ENCODE data around the gene LSS. TPM values are rescaled to one million over a fixed set of nuclear protein-coding genes. Genes with fewer than 3 reads are reported as not detected.

LSS gene
- total RNA-seq, 1 donor from 2014 or later = 52.7 TPM

Other genes starting within 250 kb of the LSS start
- gene COL6A1, start 247.0 kb downstream of the LSS start, total RNA-seq = 41.0 TPM
- 37.1 TPM for gene COL6A2, start 130.7 kb downstream of the LSS start, total RNA-seq
- gene FTCD, start 73.2 kb downstream of the LSS start, total RNA-seq = not detected
- 2.8 TPM for gene SPATC1L, start 44.3 kb downstream of the LSS start, total RNA-seq
- 82.7 TPM for gene MCM3AP, start 56.8 kb upstream of the LSS start, total RNA-seq
- 11.7 TPM for gene YBEY, start 57.6 kb upstream of the LSS start, total RNA-seq
- 3.0 TPM for gene C21orf58, start 95.1 kb upstream of the LSS start, total RNA-seq
- gene PCNT, start 95.4 kb upstream of the LSS start, total RNA-seq = 18.4 TPM
- gene DIP2A, start 230.1 kb upstream of the LSS start, total RNA-seq = 26.8 TPM

All from occipital lobe (tissue), 1 donor.